SK-N-SH treated with all-trans-retinoic acid at 6 μM for 48 hours (cell line): ENCODE data around the gene KIF7.

ENCODE experiments used
- ARNTL ChIP-seq: fragments of 450-650 bp; formaldehyde crosslinking; IDR thresholded peaks from 2 replicates; pipeline ENCODE4 v1.5.0; 2020; ENCODE audit warnings: low read depth, mild to moderate bottlenecking, moderate library complexity, borderline replicate concordance
- PPARA ChIP-seq: fragments of 250-450 bp; sonication (Bioruptor Pico); IDR thresholded peaks from 2 replicates; pipeline ENCODE4 v1.5.0; 2020; ENCODE audit warnings: mild to moderate bottlenecking, borderline replicate concordance
- TOX ChIP-seq: fragments of 250-450 bp; sonication (Bioruptor Pico); IDR thresholded peaks from 2 replicates; pipeline ENCODE4 v1.8.0; 2021; ENCODE audit warnings: mild to moderate bottlenecking, moderate library complexity, borderline replicate concordance
- ZFP30 ChIP-seq: fragments of 450-650 bp; formaldehyde crosslinking; IDR thresholded peaks from 2 replicates; pipeline ENCODE4 v1.5.0; 2022; ENCODE audit warnings: mild to moderate bottlenecking, moderate library complexity
- ZNF565 ChIP-seq: fragments of 450-650 bp; formaldehyde crosslinking; conservative IDR thresholded peaks from 2 replicates; pipeline ENCODE4 v1.5.0; 2020; ENCODE audit warnings: low read depth, mild to moderate bottlenecking, moderate library complexity
- ZNF70 ChIP-seq: fragments of 450-650 bp; formaldehyde crosslinking; IDR thresholded peaks from 2 replicates; pipeline ENCODE4 v1.5.0; 2020; ENCODE audit warnings: mild to moderate bottlenecking, moderate library complexity
- TF ChIP-seq, protein P1 (sequence below): fragments of 250-450 bp; sonication (Bioruptor Pico); IDR thresholded peaks from 2 replicates; pipeline ENCODE4 v1.8.0; 2020; ENCODE audit warnings: mild to moderate bottlenecking, moderate library complexity, borderline replicate concordance
- TF ChIP-seq, protein P2 (sequence below): fragments of 250-450 bp; sonication (Bioruptor Pico); IDR thresholded peaks from 2 replicates; pipeline ENCODE4 v1.5.0; 2020; ENCODE audit warnings: mild to moderate bottlenecking, moderate library complexity
- TF ChIP-seq, protein P3 (sequence below): fragments of 250-450 bp; sonication (Bioruptor Pico); IDR thresholded peaks from 2 replicates; pipeline ENCODE4 v1.8.0; 2021; ENCODE audit warnings: low read depth, mild to moderate bottlenecking, moderate library complexity, borderline replicate concordance
- TF ChIP-seq, protein P4 (sequence below): fragments of 250-450 bp; sonication (Bioruptor Pico); IDR thresholded peaks from 2 replicates; pipeline ENCODE4 v1.5.1; 2020; ENCODE audit warnings: low read depth, mild to moderate bottlenecking, moderate library complexity

DNA sequence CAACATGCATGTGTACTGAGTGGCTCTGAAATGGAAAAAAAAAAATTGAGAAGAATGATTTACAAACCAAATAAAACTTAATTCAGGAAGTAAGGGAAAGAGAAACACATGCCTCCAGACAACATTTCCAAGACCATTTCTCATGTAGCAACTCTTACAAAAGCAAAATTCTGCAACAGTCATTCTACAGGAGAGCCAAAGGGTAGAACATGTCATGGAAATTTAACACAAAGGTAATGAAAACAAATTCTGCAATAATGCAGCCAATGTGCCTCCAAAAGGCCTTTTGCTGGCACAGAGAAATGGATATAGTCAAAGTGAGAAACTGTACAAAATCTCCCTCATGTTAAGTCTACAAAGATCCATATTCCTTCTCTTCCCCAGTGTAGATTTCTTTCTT lies 31.3 kb upstream of the KIF7 start:
- TF ChIP-seq PPARA (no peak), ZNF70 (CRISPR knock-in tag) (no peak), TOX (CRISPR knock-in tag) (no peak), ARNTL (CRISPR knock-in tag) (no peak), ZNF565 (no peak), ZFP30 (no peak)
- TF ChIP-seq, protein P1, sequence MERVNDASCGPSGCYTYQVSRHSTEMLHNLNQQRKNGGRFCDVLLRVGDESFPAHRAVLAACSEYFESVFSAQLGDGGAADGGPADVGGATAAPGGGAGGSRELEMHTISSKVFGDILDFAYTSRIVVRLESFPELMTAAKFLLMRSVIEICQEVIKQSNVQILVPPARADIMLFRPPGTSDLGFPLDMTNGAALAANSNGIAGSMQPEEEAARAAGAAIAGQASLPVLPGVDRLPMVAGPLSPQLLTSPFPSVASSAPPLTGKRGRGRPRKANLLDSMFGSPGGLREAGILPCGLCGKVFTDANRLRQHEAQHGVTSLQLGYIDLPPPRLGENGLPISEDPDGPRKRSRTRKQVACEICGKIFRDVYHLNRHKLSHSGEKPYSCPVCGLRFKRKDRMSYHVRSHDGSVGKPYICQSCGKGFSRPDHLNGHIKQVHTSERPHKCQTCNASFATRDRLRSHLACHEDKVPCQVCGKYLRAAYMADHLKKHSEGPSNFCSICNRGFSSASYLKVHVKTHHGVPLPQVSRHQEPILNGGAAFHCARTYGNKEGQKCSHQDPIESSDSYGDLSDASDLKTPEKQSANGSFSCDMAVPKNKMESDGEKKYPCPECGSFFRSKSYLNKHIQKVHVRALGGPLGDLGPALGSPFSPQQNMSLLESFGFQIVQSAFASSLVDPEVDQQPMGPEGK = no peak
- TF ChIP-seq, protein P2, sequence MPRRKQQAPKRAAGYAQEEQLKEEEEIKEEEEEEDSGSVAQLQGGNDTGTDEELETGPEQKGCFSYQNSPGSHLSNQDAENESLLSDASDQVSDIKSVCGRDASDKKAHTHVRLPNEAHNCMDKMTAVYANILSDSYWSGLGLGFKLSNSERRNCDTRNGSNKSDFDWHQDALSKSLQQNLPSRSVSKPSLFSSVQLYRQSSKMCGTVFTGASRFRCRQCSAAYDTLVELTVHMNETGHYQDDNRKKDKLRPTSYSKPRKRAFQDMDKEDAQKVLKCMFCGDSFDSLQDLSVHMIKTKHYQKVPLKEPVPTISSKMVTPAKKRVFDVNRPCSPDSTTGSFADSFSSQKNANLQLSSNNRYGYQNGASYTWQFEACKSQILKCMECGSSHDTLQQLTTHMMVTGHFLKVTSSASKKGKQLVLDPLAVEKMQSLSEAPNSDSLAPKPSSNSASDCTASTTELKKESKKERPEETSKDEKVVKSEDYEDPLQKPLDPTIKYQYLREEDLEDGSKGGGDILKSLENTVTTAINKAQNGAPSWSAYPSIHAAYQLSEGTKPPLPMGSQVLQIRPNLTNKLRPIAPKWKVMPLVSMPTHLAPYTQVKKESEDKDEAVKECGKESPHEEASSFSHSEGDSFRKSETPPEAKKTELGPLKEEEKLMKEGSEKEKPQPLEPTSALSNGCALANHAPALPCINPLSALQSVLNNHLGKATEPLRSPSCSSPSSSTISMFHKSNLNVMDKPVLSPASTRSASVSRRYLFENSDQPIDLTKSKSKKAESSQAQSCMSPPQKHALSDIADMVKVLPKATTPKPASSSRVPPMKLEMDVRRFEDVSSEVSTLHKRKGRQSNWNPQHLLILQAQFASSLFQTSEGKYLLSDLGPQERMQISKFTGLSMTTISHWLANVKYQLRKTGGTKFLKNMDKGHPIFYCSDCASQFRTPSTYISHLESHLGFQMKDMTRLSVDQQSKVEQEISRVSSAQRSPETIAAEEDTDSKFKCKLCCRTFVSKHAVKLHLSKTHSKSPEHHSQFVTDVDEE (CRISPR knock-in tag) = no peak
- TF ChIP-seq, protein P3, sequence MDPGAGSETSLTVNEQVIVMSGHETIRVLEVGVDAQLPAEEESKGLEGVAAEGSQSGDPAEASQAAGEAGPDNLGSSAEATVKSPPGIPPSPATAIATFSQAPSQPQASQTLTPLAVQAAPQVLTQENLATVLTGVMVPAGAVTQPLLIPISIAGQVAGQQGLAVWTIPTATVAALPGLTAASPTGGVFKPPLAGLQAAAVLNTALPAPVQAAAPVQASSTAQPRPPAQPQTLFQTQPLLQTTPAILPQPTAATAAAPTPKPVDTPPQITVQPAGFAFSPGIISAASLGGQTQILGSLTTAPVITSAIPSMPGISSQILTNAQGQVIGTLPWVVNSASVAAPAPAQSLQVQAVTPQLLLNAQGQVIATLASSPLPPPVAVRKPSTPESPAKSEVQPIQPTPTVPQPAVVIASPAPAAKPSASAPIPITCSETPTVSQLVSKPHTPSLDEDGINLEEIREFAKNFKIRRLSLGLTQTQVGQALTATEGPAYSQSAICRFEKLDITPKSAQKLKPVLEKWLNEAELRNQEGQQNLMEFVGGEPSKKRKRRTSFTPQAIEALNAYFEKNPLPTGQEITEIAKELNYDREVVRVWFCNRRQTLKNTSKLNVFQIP = no peak
- TF ChIP-seq, protein P4, sequence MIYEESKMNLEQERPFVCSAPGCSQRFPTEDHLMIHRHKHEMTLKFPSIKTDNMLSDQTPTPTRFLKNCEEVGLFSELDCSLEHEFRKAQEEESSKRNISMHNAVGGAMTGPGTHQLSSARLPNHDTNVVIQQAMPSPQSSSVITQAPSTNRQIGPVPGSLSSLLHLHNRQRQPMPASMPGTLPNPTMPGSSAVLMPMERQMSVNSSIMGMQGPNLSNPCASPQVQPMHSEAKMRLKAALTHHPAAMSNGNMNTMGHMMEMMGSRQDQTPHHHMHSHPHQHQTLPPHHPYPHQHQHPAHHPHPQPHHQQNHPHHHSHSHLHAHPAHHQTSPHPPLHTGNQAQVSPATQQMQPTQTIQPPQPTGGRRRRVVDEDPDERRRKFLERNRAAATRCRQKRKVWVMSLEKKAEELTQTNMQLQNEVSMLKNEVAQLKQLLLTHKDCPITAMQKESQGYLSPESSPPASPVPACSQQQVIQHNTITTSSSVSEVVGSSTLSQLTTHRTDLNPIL (CRISPR knock-in tag) = no peak
